HepG2 (cell line): ENCODE data around the gene SCART1. TPM values are rescaled to one million over a fixed set of nuclear protein-coding genes. Genes with fewer than 3 reads are reported as not detected.
A peak's percentile ranks its signal among the peaks of the same experiment; 100 is the strongest.
"Not testable (repeated sequence)": the region's sequence is repeated elsewhere in the genome, so short reads cannot be mapped to it uniquely, and the experiment has no call there.

Source experiments
- ATAC-seq: fragments of 200-7000 bp; cut with Tn5 transposase; 3 replicates; pipeline ENCODE4 v1.9.1; 2020; ENCODE audit warnings: mild to moderate bottlenecking, moderate library complexity
- BruUV-seq: library from RNA; stranded (reverse); fragments of 400-500 nt; replicated peaks from 2 replicates; lab custom pipeline; 2021; lab: Mats Ljungman, UMichigan
- CTCF ChIA-PET: fragments of 300-600 bp; formaldehyde crosslinking; extraction: SDS; loops from one replicate; lab custom pipeline; 2021; ENCODE audit warnings: low total read pairs, inconsistent platforms, low intra/inter-chr PET ratio; lab: Yijun Ruan, JAX
- POLR2A ChIA-PET: fragments of 350-600 bp; sonication (Branson Sonifier 250); formaldehyde crosslinking; loops from one replicate; lab custom pipeline; 2020; ENCODE audit warnings: antibody characterized with exemption, inconsistent platforms; lab: Yijun Ruan, JAX
- DNase-seq: peaks from one replicate; pipeline ENCODE4 v3.0.0-alpha.2; 2015; ENCODE audit warnings: low spot score
- FAIRE-seq: peaks from 3 replicates; lab custom pipeline; 2011; peaks lifted over from hg19 to GRCh38; lab: Jason Lieb, UNC
- H2AFZ ChIP-seq: one replicate; pipeline ENCODE4 v1.6.1; 2011; ENCODE audit warnings: low read length, inconsistent platforms
- H3K27ac ChIP-seq: fragments of 300-600 bp; 3 replicates; pipeline ENCODE4 v1.8.0; 2011; ENCODE audit warnings: mixed run types, mild to moderate bottlenecking, mixed read lengths, low read length, inconsistent platforms; ENCODE audit not compliant: insufficient read depth; ENCODE audit errors: extremely low read length
- H3K27me3 ChIP-seq, 2 experiments: fragments of 200-600 bp in 1 of 2; 2 replicates in 1 of 2; 3 replicates in 1 of 2; pipeline versions ENCODE4 v1.6.0 to v1.8.0; 2011; ENCODE audit warnings: low read length in 2 of 2, mild to moderate bottlenecking in 2 of 2, moderate library complexity in 2 of 2, inconsistent platforms in 1 of 2; ENCODE audit not compliant: insufficient read depth in 2 of 2, control insufficient read depth in 1 of 2
- H3K36me3 ChIP-seq, 2 experiments: fragments of 200-600 bp in 1 of 2; replicated peaks in 1 of 2; 2 replicates in 1 of 2; 3 replicates in 1 of 2; pipeline versions ENCODE4 v1.5.1 to v1.8.0; 2011; ENCODE audit warnings: low read length in 2 of 2, inconsistent platforms in 1 of 2; ENCODE audit not compliant: insufficient read depth in 2 of 2, control insufficient read depth in 1 of 2
- H3K4me1 ChIP-seq: 2 replicates; pipeline ENCODE4 v1.5.1; 2012; ENCODE audit warnings: low read length, inconsistent platforms; ENCODE audit not compliant: insufficient read depth
- H3K4me2 ChIP-seq: 2 replicates; pipeline ENCODE4 v1.6.0; 2011; ENCODE audit warnings: low read depth, low read length, inconsistent platforms
- H3K4me3 ChIP-seq, 3 experiments: fragments of 200-600 bp in 1 of 3; sonication (generic), shearing (Covaris generic) in 1 of 3; replicated peaks in 1 of 3; 2 replicates each; pipeline ENCODE4 v1.5.1; 2011 to 2016; ENCODE audit warnings: low read length in 3 of 3, inconsistent platforms in 2 of 3, low read depth in 2 of 3, mild to moderate bottlenecking in 2 of 3, control low read depth in 1 of 3, mixed read lengths in 1 of 3; ENCODE audit not compliant: insufficient read depth in 1 of 3
- H3K79me2 ChIP-seq: one replicate; pipeline ENCODE4 v1.6.1; 2011; ENCODE audit warnings: low read length, inconsistent platforms; ENCODE audit not compliant: insufficient read depth
- H3K9ac ChIP-seq: 2 replicates; pipeline ENCODE4 v1.6.0; 2011; ENCODE audit warnings: mild to moderate bottlenecking, low read depth, low read length, inconsistent platforms; ENCODE audit not compliant: insufficient read depth
- H3K9me3 ChIP-seq: 2 replicates; pipeline ENCODE4 v1.5.1; 2012; ENCODE audit warnings: mild to moderate bottlenecking, low read length
- H4K20me1 ChIP-seq: 2 replicates; pipeline ENCODE4 v1.6.0; 2011; ENCODE audit warnings: inconsistent platforms, mild to moderate bottlenecking, low read length, moderate library complexity; ENCODE audit not compliant: insufficient read depth
- KDM5B ChIP-seq: sonication (generic); formaldehyde crosslinking; IDR thresholded peaks from 2 replicates; pipeline ENCODE4 v1.4.0; 2020; ENCODE audit warnings: missing genetic modification reagents, mild to moderate bottlenecking, borderline replicate concordance
- MNT ChIP-seq: fragments of 450-650 bp; IDR thresholded peaks from 2 replicates; pipeline ENCODE4 v1.6.1; 2016
- ZNF414 ChIP-seq: sonication (generic); formaldehyde crosslinking; IDR thresholded peaks from 2 replicates; pipeline ENCODE4 v1.5.0; 2020; ENCODE audit warnings: missing genetic modification reagents
- WGBS: methylation state at CpG from one replicate; pipeline ENCODE4 v1.1.6; 2017; ENCODE audit warnings: low lambda C conversion rate; 5-methylcytosine and 5-hydroxymethylcytosine counted together
- in situ Hi-C: cut with HindIII; loops from 2 replicates; pipeline ENCODE4 v1.10.0; 2017; ENCODE audit warnings: low pct_unique_long_range_greater_than_20kb; ENCODE audit not compliant: extremely low pct_ligation_motif_present
- intact Hi-C: fragments of 100-400 bp; cut with micrococcal nuclease; formaldehyde crosslinking; loops from one replicate; pipeline ENCODE4 v1.10.0; 2022; ENCODE audit not compliant: unreplicated experiment
- polyA plus RNA-seq, 8 experiments: library from polyadenylated mRNA; depleted of rRNA in 3 of 8; stranded (reverse) in 7 of 8; unstranded in 1 of 8; fragments of >200 nt; fragmentation: Illumina TruSeq in 4 of 8; extraction: Trizol in 4 of 8; gene quantifications; 2 replicates each; pipeline versions ENCODE4 v1.2.1 to v1.2.3, GENCODE V29; 2011 to 2016; ENCODE audit warnings: low read depth in 4 of 8, missing spikeins in 1 of 8, mixed read lengths in 1 of 8; ENCODE audit not compliant: insufficient read depth in 1 of 8
- total RNA-seq, 5 experiments: library from RNA; depleted of rRNA; stranded (reverse); fragments of >200 nt; fragmentation: Illumina TruSeq; extraction: Trizol; gene quantifications; 2 replicates each; pipeline ENCODE4 v1.2.3, GENCODE V29; 2016; ENCODE audit warnings: low read depth in 1 of 5
- TF ChIP-seq, protein P1 (sequence below), 2 experiments: sonication (generic) in 1 of 2; formaldehyde crosslinking in 1 of 2; IDR thresholded peaks; 2 replicates each; pipeline versions ENCODE4 v1.5.1 to v1.6.1; 2011 to 2020; ENCODE audit warnings: borderline replicate concordance in 1 of 2, low read depth in 1 of 2, low read length in 1 of 2, mild to moderate bottlenecking in 1 of 2, missing genetic modification reagents in 1 of 2, moderate library complexity in 1 of 2

SCART1 gene
- total and polyA plus RNA-seq, 2 of the 13 experiments (the other 11 are each of a cell fraction or from before 2014, with no cell fraction given), result 0.46 to 1.1 TPM

- Histone ChIP-seq H3K4me1 (peaks cover 12% of the 10 kb centered on the region), H3K79me2 (no peaks in the 10 kb centered on the region), H3K27me3 (no peaks in the 10 kb centered on the region), H4K20me1 (no peaks in the 10 kb centered on the region), H3K9ac (no peak overlapping the region), H2AFZ (no peak overlapping the region), H3K27ac (no peak overlapping the region), H3K4me3 (no peak overlapping the region), H3K4me2 (no peak overlapping the region), H3K9me3 (no peaks in the 10 kb centered on the region), H3K36me3 (no peaks in the 10 kb centered on the region)
- DNase-seq (no peak), FAIRE-seq (no peak), ATAC-seq (no peak)
- TF ChIP-seq MNT, result peak; percentile 35; the same call in 1 of the 2 replicates
- TF ChIP-seq, protein P1, sequence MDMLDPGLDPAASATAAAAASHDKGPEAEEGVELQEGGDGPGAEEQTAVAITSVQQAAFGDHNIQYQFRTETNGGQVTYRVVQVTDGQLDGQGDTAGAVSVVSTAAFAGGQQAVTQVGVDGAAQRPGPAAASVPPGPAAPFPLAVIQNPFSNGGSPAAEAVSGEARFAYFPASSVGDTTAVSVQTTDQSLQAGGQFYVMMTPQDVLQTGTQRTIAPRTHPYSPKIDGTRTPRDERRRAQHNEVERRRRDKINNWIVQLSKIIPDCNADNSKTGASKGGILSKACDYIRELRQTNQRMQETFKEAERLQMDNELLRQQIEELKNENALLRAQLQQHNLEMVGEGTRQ (IDR thresholded peaks at IDR 0.05; ENCODE audit: low read depth, low read length), result 0 out of 2 replicates have a peak, but pooled peaks have one; percentile 24
- TF ChIP-seq, protein P1 (CRISPR knock-in tag; IDR thresholded peaks at IDR 0.05; ENCODE audit: borderline replicate concordance), result no peak
- no peak for TF ChIP-seq ZNF414 (CRISPR knock-in tag)
- TF ChIP-seq KDM5B (CRISPR knock-in tag), result no peak
- intact Hi-C loops, result no loop called here
- ChIA-PET POLR2A (no interaction called here), CTCF (no interaction called here)
- WGBS, result 72% methylated on average over 16 of the region's 17 CpGs
- no TSS peak for BruUV-seq
- in situ Hi-C loops, result no loop called here
These were observed 13.7 kb downstream of the SCART1 start for GRCh38 chr10:133467286-133467911.

DNA sequence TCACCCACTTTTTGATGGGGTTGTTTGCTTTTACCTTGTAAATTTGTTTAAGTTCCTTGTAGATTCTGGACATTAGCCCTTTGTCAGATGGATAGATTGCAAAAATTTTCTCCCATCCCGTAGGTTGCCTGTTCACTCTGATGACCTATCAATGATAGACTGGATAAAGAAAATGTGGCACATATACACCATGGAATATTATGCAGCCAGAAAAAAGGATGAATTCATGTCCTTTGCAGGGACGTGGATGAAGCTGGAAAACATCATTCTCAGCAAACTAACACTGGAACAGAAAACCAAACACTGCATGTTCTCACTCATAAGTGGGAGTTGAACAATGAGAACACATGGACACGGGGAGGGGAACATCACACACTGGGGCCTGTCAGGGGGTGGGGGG lies 15.5 kb downstream of the SCART1 start:
- H3K4me1 ChIP-seq, result peaks cover 12% of the 10 kb centered on the region
- H3K4me2 ChIP-seq, H3K27me3 ChIP-seq, DNase-seq, H3K9me3 ChIP-seq, H4K20me1 ChIP-seq, CTCF ChIA-PET, POLR2A ChIA-PET, H3K79me2 ChIP-seq, ATAC-seq, H3K9ac ChIP-seq, H3K27ac ChIP-seq, FAIRE-seq, BruUV-seq, intact Hi-C loops, H3K4me3 ChIP-seq, H3K36me3 ChIP-seq, H2AFZ ChIP-seq, in situ Hi-C loops: not testable (repeated sequence)
- WGBS, result 49% methylated on average over 3 of the region's 3 CpGs
